GM18511 (cell line): ENCODE data around the gene MNT.

Experiments
- ATAC-seq: cut with Tn5 transposase; IDR thresholded peaks from one replicate; pipeline ENCODE4 v1.9.1; 2021; ENCODE audit warnings: mild to moderate bottlenecking, moderate library complexity; ENCODE audit not compliant: unreplicated experiment

MNT gene

GRCh38 chr17:2383628-2384167 is 17.2 kb downstream of the MNT start:
- ATAC-seq = no peak

- no peak for ATAC-seq
These were observed 19.8 kb downstream of the MNT start for GRCh38 chr17:2380950-2381649.

- ATAC-seq = no peak
These were observed 20.5 kb downstream of the MNT start for GRCh38 chr17:2380226-2380922.

GRCh38 chr17:2379489-2380225 is 21.2 kb downstream of the MNT start:
- no peak for ATAC-seq

GRCh38 chr17:2378905-2379304 is 22.0 kb downstream of the MNT start:
- no peak for ATAC-seq

GRCh38 chr17:2377659-2378058 is 23.2 kb downstream of the MNT start:
- ATAC-seq = no peak

- no peak for ATAC-seq
These were observed 24.8 kb downstream of the MNT start for GRCh38 chr17:2376107-2376506.

- ATAC-seq = no peak
These were observed 25.5 kb downstream of the MNT start for GRCh38 chr17:2375406-2375805.

- ATAC-seq = no peak
These were observed 26.1 kb downstream of the MNT start for GRCh38 chr17:2374549-2375285.

- no peak for ATAC-seq
These were observed 27.7 kb downstream of the MNT start for GRCh38 chr17:2373179-2373578.

GRCh38 chr17:2372681-2373080 is 28.2 kb downstream of the MNT start:
- ATAC-seq = no peak

- ATAC-seq = no peak
These were observed 28.7 kb downstream of the MNT start for GRCh38 chr17:2372180-2372579.

- no peak for ATAC-seq
These were observed 29.4 kb downstream of the MNT start for GRCh38 chr17:2371183-2372130.

- ATAC-seq = no peak
These were observed 30.7 kb downstream of the MNT start for GRCh38 chr17:2370211-2370589.

GRCh38 chr17:2369551-2370210 is 31.2 kb downstream of the MNT start:
- ATAC-seq = no peak

GRCh38 chr17:2369039-2369438 is 31.8 kb downstream of the MNT start:
- ATAC-seq = no peak

- no peak for ATAC-seq
These were observed 32.5 kb downstream of the MNT start for GRCh38 chr17:2368359-2368758.

GRCh38 chr17:2366747-2367494 is 33.9 kb downstream of the MNT start:
- no peak for ATAC-seq

GRCh38 chr17:2365132-2365531 is 35.7 kb downstream of the MNT start:
- no peak for ATAC-seq
